Transverse colon (tissue), 4 donors: ENCODE measurements around the gene GSTM5.

Experiments used
- POLR2A ChIP-seq: fragments of 450-650 bp; IDR thresholded peaks from one replicate; pipeline ENCODE4 v1.6.1; 2016; ENCODE audit warnings: antibody characterized with exemption, mild to moderate bottlenecking, moderate library complexity
- POLR2AphosphoS5 ChIP-seq, 3 donors: sonication (generic); formaldehyde crosslinking; IDR thresholded peaks; one replicate each; pipeline ENCODE4 v1.6.1; 2016; ENCODE audit warnings: antibody characterized with exemption in 3 of 3
- TF ChIP-seq, protein P1 (sequence below), 5 experiments: fragments of 200-600 bp in 3 of 5; fragments of 450-650 bp in 2 of 5; sonication (generic) in 3 of 5; IDR thresholded peaks; 1 replicate in 2 of 5; 2 replicates in 3 of 5; pipeline ENCODE4 v1.5.1; 2016 to 2017; ENCODE audit warnings: antibody characterized with exemption in 5 of 5, inconsistent platforms in 3 of 5, mild to moderate bottlenecking in 2 of 5, moderate library complexity in 1 of 5

DNA sequence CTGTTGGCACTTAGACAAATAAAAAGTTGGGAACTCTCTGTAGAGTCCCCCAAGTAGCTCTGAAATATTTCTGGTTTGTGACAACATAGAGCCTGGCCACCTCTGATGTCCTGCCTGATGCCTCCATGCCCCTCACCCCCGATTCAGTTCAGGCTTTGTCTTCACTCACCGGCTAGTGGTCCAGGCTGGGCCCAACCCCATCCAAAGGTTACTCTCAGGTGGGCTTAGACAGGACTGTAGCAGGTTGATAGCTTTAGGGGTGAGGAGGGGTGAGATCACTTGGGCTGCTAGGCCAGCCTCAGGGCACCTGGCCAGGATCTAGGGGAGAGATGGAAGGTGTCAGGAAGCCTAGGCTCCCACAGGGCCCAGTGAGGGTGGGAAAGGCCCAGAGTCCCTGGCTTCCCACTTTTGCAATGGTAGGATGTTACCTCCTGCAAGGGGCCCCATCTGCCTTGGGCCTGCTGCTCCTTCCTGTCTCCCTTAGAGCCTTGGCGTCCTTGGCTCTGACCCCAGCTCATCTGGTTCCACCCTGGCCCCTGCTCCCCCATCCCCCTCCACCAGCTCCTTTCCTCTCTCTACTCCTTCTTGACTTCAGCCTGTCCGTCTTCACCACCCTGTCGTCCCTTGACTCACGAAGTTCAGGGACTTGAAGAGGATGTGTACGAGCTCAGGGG lies 44.9 kb downstream of the GSTM5 start:
- TF ChIP-seq, protein P1, sequence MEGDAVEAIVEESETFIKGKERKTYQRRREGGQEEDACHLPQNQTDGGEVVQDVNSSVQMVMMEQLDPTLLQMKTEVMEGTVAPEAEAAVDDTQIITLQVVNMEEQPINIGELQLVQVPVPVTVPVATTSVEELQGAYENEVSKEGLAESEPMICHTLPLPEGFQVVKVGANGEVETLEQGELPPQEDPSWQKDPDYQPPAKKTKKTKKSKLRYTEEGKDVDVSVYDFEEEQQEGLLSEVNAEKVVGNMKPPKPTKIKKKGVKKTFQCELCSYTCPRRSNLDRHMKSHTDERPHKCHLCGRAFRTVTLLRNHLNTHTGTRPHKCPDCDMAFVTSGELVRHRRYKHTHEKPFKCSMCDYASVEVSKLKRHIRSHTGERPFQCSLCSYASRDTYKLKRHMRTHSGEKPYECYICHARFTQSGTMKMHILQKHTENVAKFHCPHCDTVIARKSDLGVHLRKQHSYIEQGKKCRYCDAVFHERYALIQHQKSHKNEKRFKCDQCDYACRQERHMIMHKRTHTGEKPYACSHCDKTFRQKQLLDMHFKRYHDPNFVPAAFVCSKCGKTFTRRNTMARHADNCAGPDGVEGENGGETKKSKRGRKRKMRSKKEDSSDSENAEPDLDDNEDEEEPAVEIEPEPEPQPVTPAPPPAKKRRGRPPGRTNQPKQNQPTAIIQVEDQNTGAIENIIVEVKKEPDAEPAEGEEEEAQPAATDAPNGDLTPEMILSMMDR (IDR thresholded peaks at IDR 0.05): no peak
- TF ChIP-seq POLR2AphosphoS5 (IDR thresholded peaks at IDR 0.05): no peak
- no peak for TF ChIP-seq POLR2A
